ENCODE measurements around the gene RESF1. TPM values are rescaled to one million over a fixed set of nuclear protein-coding genes. Genes with fewer than 3 reads are reported as not detected.

The RESF1 gene
- total RNA-seq, 1 experiment from 2014 or later, result 64.7 TPM

DNA sequence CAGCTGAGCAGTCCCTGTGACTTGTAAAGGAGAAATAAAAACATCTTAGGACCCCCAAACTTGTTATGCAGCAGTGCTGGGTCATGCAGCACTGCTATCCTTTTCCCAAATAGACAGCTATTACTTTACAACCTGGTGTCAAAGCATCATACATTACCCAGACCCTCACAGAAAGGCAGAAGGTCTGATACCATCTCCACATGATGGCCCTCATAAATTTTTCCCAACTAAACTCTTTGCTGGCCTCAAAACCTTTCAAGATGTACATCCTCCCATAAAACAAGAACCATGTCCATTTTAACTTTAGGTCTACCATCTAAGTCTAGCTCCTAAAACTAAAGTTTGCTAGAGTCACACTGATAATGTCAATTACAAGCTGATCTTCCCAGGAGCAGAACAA, 8.7 kb upstream of the RESF1 start (continued):
- no peak for TF ChIP-seq JUND (IDR thresholded peaks at IDR 0.05)
- TF ChIP-seq, protein P1, sequence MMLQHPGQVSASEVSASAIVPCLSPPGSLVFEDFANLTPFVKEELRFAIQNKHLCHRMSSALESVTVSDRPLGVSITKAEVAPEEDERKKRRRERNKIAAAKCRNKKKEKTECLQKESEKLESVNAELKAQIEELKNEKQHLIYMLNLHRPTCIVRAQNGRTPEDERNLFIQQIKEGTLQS (IDR thresholded peaks at IDR 0.05), result no peak

DNA sequence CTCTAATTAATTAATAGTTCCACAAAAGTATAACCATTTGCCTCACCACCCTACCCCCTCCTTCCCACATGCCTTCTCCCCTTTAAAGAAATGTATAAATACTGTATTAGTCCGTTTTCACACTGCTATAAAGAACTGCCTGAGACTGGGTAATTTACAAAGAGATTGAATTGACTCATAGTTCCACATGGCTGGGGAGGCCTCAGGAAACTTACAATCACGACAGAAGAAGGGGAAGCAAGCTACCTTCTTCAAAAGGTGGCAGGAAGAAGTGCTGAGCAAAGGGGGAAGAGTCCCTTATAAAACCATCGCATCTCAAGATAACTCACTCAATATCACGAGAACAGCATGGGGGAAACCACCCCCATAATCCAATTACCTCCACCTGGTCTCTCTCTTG, 8.2 kb upstream of the RESF1 start:
- H4K20me1 ChIP-seq (ENCODE audit: insufficient read depth), result no peaks in the 10 kb centered on the region
- no TSS peak for BruUV-seq (replicated peaks)
- H2AFZ ChIP-seq (ENCODE audit: low read depth, low read length, poor library complexity, severe bottlenecking), result no peak overlapping the region
- no peaks in the 10 kb centered on the region for H3K9me2 ChIP-seq (ENCODE audit: insufficient read depth)
- ChIA-PET POLR2A (no interaction called here), RAD21 (ENCODE audit: low non-redundant PET in 1 of 2, low total read pairs in 2 of 2, uncharacterized antibody in 2 of 2, unreplicated experiment in 2 of 2) (no interaction called here), CTCF (no interaction called here)
- ATAC-seq (no peak), DNase-seq (ENCODE audit: low read depth, low spot score) (no peak)
- no peaks in the 10 kb centered on the region for H3K4me1 ChIP-seq (ENCODE audit: control insufficient read depth in 1 of 2, insufficient read depth in 2 of 2, low read length in 2 of 2)
- TF ChIP-seq JUND (IDR thresholded peaks at IDR 0.05) (no peak), POLR2AphosphoS5 (IDR thresholded peaks at IDR 0.05; ENCODE audit: low read depth, low read length) (no peak), SIN3A (IDR thresholded peaks at IDR 0.05; ENCODE audit: low read depth) (no peak), FOSL1 (IDR thresholded peaks at IDR 0.05; ENCODE audit: low read depth) (no peak), ZNF274 (IDR thresholded peaks at IDR 0.05; ENCODE audit: low read depth, low read length) (no peak), ZFX (IDR thresholded peaks at IDR 0.05) (no peak), CEBPB (IDR thresholded peaks at IDR 0.05; ENCODE audit: low read depth) (no peak), CBX3 (IDR thresholded peaks at IDR 0.05; ENCODE audit: low read depth) (no peak), EZH2phosphoT487 (IDR thresholded peaks at IDR 0.05; ENCODE audit: borderline replicate concordance) (no peak), YY1 (IDR thresholded peaks at IDR 0.05; ENCODE audit: extremely low read depth, insufficient replicate concordance, low read depth, low read length) (no peak), TCF7L2 (IDR thresholded peaks at IDR 0.05; ENCODE audit: borderline replicate concordance, extremely low read depth, insufficient read depth, insufficient read length) (no peak), POLR2A (IDR thresholded peaks at IDR 0.05; ENCODE audit: borderline replicate concordance, extremely low read depth, insufficient read depth, insufficient read length) (no peak), EGR1 (IDR thresholded peaks at IDR 0.05; ENCODE audit: low read depth) (no peak), SP1 (IDR thresholded peaks at IDR 0.05; ENCODE audit: low read depth) (no peak), ELF1 (IDR thresholded peaks at IDR 0.05; ENCODE audit: borderline replicate concordance, low read depth) (no peak), RAD21 (IDR thresholded peaks at IDR 0.05; ENCODE audit: low read depth) (no peak)
- TF ChIP-seq, protein P2, sequence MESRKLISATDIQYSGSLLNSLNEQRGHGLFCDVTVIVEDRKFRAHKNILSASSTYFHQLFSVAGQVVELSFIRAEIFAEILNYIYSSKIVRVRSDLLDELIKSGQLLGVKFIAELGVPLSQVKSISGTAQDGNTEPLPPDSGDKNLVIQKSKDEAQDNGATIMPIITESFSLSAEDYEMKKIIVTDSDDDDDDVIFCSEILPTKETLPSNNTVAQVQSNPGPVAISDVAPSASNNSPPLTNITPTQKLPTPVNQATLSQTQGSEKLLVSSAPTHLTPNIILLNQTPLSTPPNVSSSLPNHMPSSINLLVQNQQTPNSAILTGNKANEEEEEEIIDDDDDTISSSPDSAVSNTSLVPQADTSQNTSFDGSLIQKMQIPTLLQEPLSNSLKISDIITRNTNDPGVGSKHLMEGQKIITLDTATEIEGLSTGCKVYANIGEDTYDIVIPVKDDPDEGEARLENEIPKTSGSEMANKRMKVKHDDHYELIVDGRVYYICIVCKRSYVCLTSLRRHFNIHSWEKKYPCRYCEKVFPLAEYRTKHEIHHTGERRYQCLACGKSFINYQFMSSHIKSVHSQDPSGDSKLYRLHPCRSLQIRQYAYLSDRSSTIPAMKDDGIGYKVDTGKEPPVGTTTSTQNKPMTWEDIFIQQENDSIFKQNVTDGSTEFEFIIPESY (IDR thresholded peaks at IDR 0.05; ENCODE audit: extremely low read depth, insufficient replicate concordance, low read length), result no peak
- TF ChIP-seq, protein P3, sequence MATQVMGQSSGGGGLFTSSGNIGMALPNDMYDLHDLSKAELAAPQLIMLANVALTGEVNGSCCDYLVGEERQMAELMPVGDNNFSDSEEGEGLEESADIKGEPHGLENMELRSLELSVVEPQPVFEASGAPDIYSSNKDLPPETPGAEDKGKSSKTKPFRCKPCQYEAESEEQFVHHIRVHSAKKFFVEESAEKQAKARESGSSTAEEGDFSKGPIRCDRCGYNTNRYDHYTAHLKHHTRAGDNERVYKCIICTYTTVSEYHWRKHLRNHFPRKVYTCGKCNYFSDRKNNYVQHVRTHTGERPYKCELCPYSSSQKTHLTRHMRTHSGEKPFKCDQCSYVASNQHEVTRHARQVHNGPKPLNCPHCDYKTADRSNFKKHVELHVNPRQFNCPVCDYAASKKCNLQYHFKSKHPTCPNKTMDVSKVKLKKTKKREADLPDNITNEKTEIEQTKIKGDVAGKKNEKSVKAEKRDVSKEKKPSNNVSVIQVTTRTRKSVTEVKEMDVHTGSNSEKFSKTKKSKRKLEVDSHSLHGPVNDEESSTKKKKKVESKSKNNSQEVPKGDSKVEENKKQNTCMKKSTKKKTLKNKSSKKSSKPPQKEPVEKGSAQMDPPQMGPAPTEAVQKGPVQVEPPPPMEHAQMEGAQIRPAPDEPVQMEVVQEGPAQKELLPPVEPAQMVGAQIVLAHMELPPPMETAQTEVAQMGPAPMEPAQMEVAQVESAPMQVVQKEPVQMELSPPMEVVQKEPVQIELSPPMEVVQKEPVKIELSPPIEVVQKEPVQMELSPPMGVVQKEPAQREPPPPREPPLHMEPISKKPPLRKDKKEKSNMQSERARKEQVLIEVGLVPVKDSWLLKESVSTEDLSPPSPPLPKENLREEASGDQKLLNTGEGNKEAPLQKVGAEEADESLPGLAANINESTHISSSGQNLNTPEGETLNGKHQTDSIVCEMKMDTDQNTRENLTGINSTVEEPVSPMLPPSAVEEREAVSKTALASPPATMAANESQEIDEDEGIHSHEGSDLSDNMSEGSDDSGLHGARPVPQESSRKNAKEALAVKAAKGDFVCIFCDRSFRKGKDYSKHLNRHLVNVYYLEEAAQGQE (IDR thresholded peaks at IDR 0.05; ENCODE audit: low read depth), result no peak
- TF ChIP-seq, protein P4, sequence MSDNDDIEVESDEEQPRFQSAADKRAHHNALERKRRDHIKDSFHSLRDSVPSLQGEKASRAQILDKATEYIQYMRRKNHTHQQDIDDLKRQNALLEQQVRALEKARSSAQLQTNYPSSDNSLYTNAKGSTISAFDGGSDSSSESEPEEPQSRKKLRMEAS (IDR thresholded peaks at IDR 0.05), result no peak
- no peak overlapping the region for H3K4me2 ChIP-seq (ENCODE audit: low read length)
- no peak overlapping the region for H3K9ac ChIP-seq (ENCODE audit: low read length)
- no peaks in the 10 kb centered on the region for H3K27me3 ChIP-seq (ENCODE audit: insufficient read depth, low read length)
- H3K36me3 ChIP-seq (ENCODE audit: control insufficient read depth in 1 of 2, insufficient read depth in 2 of 2, low read length in 2 of 2), result no peaks in the 10 kb centered on the region
- no peaks in the 10 kb centered on the region for H3K79me2 ChIP-seq (ENCODE audit: insufficient read depth, low read length)
- intact Hi-C loops (cut with micrococcal nuclease), result no loop called here
- H3K4me3 ChIP-seq (replicated peaks in 1 of 2; ENCODE audit: low read depth in 1 of 2, low read length in 2 of 2), result no peak overlapping the region
- H3K27ac ChIP-seq (ENCODE audit: low read depth, low read length), result no peak overlapping the region
- H3K9me3 ChIP-seq (ENCODE audit: control insufficient read depth in 1 of 2, insufficient read depth in 1 of 2, low read depth in 1 of 2, low read length in 2 of 2), result no peaks in the 10 kb centered on the region

Data from HCT116 (cell line).